Measurements from ENCODE around the gene KCTD15.
A peak's percentile ranks its signal among the peaks of the same experiment; 100 is the strongest.

The KCTD15 gene

GRCh38 chr19:33771384-33772101 lies 25.1 kb upstream of the KCTD15 start:
- DNase-seq (ENCODE audit: low read depth in 3 of 3), result peak; percentile 27 to 73 (median 34)

GRCh38 chr19:33772102-33772857 lies 24.4 kb upstream of the KCTD15 start:
- DNase-seq (ENCODE audit: low read depth in 3 of 3), result no peak

DNA sequence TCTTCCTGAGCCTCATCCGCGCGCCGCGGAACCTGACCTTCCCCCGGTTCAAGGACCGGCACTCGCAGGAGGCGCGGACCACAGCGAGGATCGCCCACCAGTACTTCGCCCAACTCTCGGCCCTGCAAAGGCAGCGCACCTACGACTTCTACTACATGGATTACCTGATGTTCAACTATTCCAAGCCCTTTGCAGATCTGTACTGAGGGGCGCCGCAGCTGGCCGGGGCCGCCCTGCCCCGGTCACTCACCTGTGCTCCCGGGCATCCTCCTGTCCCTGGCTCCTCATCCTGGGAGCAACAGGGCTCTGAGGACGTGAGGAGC lies 23.9 kb upstream of the KCTD15 start:
- no peak for DNase-seq (ENCODE audit: low read depth in 3 of 3)

DNA sequence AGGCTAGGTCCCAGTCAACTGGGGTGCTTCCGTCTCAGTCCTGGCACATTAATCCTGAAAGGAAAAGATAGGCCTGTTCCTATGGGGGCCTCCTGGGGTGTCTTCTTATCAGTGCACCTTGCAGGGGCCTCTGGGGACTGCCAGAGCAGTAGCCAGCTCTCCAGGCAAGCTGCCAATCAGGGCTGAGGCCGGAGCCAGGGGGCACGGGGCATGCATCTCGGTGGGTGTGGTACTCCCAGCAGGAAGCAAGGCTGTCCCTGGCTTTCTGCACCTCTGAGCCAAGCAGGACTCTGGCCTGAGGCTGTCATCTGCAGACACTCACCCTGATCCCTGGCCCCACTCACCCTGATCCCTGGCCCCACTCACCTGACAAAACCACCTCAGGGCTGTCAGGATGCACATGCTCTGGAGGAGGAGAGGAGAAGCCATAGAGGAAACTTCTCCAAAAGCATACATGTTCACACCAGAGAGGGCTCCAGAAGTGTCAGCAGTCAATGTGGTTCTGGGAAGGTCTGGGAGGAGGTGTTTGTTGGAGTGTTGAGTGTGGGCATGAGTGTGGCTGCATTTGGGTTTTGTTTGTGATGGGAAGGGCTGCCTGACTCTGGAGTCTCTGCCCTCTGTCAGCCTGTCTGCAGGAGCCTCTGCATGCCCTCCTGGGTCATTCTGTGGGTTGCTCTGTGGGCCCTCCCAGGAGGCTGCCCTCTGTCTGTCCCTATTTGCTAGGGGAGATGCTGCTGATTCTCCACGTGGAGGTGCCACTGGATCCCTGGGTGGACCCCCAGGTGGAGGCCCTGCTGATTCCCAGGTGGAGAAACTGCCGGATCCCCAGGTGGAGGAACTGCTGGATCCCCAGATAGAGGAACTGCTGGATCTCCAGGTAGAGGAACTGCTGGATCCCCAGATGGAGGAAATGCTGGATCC lies 22.7 kb upstream of the KCTD15 start:
- DNase-seq (ENCODE audit: low read depth in 3 of 3), result no peak

- DNase-seq (ENCODE audit: low read depth in 3 of 3), result no peak
These were observed 21.9 kb upstream of the KCTD15 start for GRCh38 chr19:33774751-33775150.

- DNase-seq (ENCODE audit: low read depth in 3 of 3), result no peak
These were observed 20.8 kb upstream of the KCTD15 start for GRCh38 chr19:33775731-33776487.

- DNase-seq (ENCODE audit: low read depth in 3 of 3), result no peak
These were observed 19.3 kb upstream of the KCTD15 start for GRCh38 chr19:33777351-33777750.

- DNase-seq (ENCODE audit: low read depth in 3 of 3), result no peak
These were observed 18.9 kb upstream of the KCTD15 start for GRCh38 chr19:33777753-33778088.

GRCh38 chr19:33778089-33778791 lies 18.4 kb upstream of the KCTD15 start:
- DNase-seq (ENCODE audit: low read depth in 3 of 3), result peak; percentile 74 to 82 (median 81)

- no peak for DNase-seq (ENCODE audit: low read depth in 3 of 3)
These were observed 16.8 kb upstream of the KCTD15 start for GRCh38 chr19:33779849-33780248.

DNA sequence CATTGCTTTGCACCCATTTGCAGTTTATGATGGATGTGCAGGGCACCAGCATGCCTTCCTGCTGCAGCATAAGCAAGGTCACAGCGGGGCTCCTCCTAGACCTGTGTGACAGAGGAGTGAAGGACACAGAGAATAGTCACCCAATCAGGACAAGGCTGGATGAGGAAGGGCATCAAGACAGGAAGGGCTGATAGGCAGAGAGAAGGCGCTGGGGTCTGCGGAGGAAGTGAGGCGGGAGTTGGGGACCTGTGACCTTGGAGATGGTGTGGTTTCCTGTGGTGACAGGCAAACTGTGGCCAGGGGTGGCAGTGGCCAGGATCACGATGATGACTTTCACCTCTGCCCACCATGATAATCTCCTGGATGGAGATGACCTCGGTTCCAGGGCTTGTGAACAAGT lies 16.4 kb upstream of the KCTD15 start:
- DNase-seq (ENCODE audit: low read depth in 3 of 3), result no peak

DNA sequence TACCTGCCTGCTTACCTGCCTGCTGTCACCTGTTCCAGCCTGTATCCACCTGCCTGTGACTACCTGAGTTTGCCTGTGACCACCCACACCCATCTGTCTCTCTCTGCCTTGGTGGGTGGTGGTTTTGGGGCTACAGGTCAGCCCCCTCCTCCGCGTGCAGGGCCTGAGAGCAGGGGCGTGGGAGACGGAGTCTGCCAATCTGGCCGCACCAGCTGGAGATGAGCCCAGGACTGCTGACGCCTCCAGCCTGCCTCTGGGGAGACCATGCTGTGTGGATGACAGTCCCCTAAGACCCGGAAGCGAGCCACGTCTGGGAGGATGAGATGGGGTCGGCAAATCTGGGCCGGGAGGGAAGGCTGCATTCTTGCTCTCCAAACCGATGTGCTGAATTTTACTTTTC lies 15.9 kb upstream of the KCTD15 start:
- no peak for DNase-seq (ENCODE audit: low read depth in 3 of 3)

GRCh38 chr19:33781415-33781935 lies 15.2 kb upstream of the KCTD15 start:
- DNase-seq (ENCODE audit: low read depth in 3 of 3), result no peak

DNA sequence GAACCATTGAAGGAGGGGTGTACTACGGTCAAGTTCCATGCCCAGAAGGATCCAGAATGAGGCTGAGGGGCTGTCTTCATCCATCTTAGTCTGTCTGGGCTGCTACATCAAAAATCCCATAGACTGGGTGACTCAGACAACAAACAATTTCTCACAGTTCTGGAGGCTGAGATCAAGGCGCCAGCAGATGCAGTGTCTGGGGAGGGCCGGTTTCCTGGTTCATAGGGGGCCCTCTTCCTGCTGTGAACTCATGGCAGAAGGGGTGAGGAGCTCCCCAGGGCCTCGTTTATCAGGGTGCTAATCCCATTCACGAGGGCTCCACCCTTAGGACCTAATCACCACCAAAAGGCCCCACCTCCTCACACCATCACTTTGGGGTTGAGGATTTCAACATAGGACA lies 14.7 kb upstream of the KCTD15 start:
- no peak for DNase-seq (ENCODE audit: low read depth in 3 of 3)

- no peak for DNase-seq (ENCODE audit: low read depth in 3 of 3)
These were observed 12.2 kb upstream of the KCTD15 start for GRCh38 chr19:33784432-33784831.

DNA sequence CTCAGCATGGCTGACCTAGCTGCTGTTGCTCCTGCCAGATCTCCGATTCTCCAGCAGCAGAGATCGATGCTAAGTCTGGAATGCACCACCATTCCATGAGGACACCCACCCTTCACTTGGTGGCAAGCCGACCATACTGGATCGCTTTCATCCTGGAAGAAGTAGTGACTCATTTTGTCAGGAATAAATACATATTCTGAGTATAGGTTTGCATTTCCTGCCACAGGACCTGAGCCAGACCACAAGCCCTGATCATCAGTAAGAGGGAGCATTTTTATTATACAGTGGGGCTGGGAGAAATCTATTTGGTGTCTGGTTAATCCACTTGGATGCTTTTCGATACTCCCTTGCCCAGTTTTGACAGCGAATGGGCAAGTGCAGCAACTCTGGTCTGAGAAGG lies 10.9 kb upstream of the KCTD15 start:
- DNase-seq (ENCODE audit: low read depth in 3 of 3), result no peak

- DNase-seq (ENCODE audit: low read depth in 3 of 3), result no peak
These were observed 8.0 kb upstream of the KCTD15 start for GRCh38 chr19:33788676-33789075.

- DNase-seq (ENCODE audit: low read depth in 3 of 3), result no peak
These were observed 7.3 kb upstream of the KCTD15 start for GRCh38 chr19:33789344-33789743.

DNA sequence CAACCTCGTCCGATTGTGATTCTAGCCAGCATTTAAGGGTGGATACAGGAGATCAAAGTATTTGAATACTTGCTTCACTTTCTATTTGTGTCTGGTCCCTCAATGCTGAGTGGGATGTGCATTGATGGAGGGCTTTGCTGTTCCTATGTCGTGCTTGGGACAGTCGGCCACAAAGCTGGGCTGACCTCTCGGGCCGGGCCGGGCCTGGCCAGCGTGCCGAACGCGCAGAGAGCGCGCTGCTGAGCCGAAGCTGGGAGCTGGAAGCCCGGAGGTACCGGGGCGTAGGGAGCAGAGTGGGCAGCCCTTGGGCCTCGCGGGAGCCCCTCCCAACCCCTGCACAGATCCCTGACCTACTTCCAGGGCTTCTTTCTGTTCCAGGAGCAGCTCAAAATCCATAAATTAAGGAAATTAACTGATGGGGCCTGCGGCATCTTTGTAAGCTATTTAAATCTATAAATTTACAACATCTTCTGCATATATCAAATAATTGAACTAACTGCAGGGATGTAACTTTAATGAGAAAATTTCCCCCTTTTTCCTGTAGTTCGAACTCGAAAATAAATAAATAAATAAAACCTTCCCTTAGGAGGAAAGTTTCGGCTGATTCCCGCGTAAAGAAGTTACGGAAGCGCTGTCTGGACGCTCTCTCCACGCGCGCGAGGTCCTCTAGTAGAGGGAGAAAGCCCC lies 1.8 kb upstream of the KCTD15 start:
- no peak for DNase-seq (ENCODE audit: low read depth in 3 of 3)

Data from stimulated activated CD4-positive, alpha-beta T cell treated with anti-CD3 and anti-CD28 coated beads, TNF-alpha, amount 100 ng/mL, for 24 hours (primary cell).